Mesendoderm (in vitro differentiated cells): Measurements from ENCODE around the gene RUFY4.

Experiments
- DNase-seq: peaks from one replicate; pipeline ENCODE4 v3.0.0; 2013
- H2AK5ac ChIP-seq: 2 replicates; pipeline ENCODE4 v1.6.1; 2013; ENCODE audit warnings: low read length, inconsistent platforms
- H2BK120ac ChIP-seq: 2 replicates; pipeline ENCODE4 v1.6.1; 2013; ENCODE audit warnings: low read depth, mild to moderate bottlenecking, low read length, moderate library complexity, mixed read lengths
- H2BK15ac ChIP-seq: replicated peaks from 2 replicates; pipeline ENCODE4 v1.6.1; 2013; ENCODE audit warnings: low read depth, mild to moderate bottlenecking, moderate library complexity
- H2BK5ac ChIP-seq: 2 replicates; pipeline ENCODE4 v1.6.1; 2013; ENCODE audit warnings: low read length, inconsistent platforms
- H3K18ac ChIP-seq: 2 replicates; pipeline ENCODE4 v1.6.1; 2013; ENCODE audit warnings: mild to moderate bottlenecking, low read length, mixed read lengths
- H3K23ac ChIP-seq: one replicate; pipeline ENCODE4 v1.6.1; 2013; ENCODE audit warnings: low read length
- H3K27ac ChIP-seq: 2 replicates; pipeline ENCODE4 v1.5.1; 2013; ENCODE audit warnings: low read depth, mild to moderate bottlenecking, inconsistent platforms, low read length, moderate library complexity
- H3K27me3 ChIP-seq: 2 replicates; pipeline ENCODE4 v1.6.1; 2013; ENCODE audit warnings: low read length, control low read depth, mild to moderate bottlenecking, inconsistent platforms; ENCODE audit not compliant: insufficient read depth, poor library complexity
- H3K36me3 ChIP-seq: 2 replicates; pipeline ENCODE4 v1.6.1; 2013; ENCODE audit warnings: low read length, inconsistent platforms; ENCODE audit not compliant: control insufficient read depth, insufficient read depth
- H3K4ac ChIP-seq: one replicate; pipeline ENCODE4 v1.6.1; 2013; ENCODE audit warnings: low read depth, mild to moderate bottlenecking, low read length, moderate library complexity
- H3K4me1 ChIP-seq: 2 replicates; pipeline ENCODE4 v1.6.1; 2013; ENCODE audit warnings: low read depth, low read length, inconsistent platforms; ENCODE audit not compliant: control insufficient read depth
- H3K4me2 ChIP-seq: 2 replicates; pipeline ENCODE4 v1.6.1; 2013; ENCODE audit warnings: low read length
- H3K4me3 ChIP-seq: 2 replicates; pipeline ENCODE4 v1.5.1; 2013; ENCODE audit warnings: mild to moderate bottlenecking, low read length
- H3K56ac ChIP-seq: one replicate; pipeline ENCODE4 v1.6.1; 2013; ENCODE audit warnings: low read length
- H3K79me1 ChIP-seq: 2 replicates; pipeline ENCODE4 v1.6.1; 2013; ENCODE audit warnings: low read length, inconsistent platforms
- H3K79me2 ChIP-seq: 2 replicates; pipeline ENCODE4 v1.6.1; 2013; ENCODE audit warnings: mild to moderate bottlenecking, low read length; ENCODE audit not compliant: control insufficient read depth, insufficient read depth
- H3K9ac ChIP-seq: 2 replicates; pipeline ENCODE4 v1.6.1; 2013; ENCODE audit warnings: low read length, inconsistent platforms
- H4K5ac ChIP-seq: one replicate; pipeline ENCODE4 v1.6.1; 2013; ENCODE audit warnings: low read length
- H4K8ac ChIP-seq: one replicate; pipeline ENCODE4 v1.6.1; 2013; ENCODE audit warnings: low read depth, mild to moderate bottlenecking, control low read depth, low read length, moderate library complexity
- WGBS: extraction: QIAGEN DNeasy Blood & Tissue Kit; methylation state at CpG from one replicate; pipeline ENCODE4 v1.1.7; 2013; ENCODE audit warnings: low lambda C conversion rate, missing lambda C conversion rate; ENCODE audit not compliant: insufficient coverage; ENCODE audit errors: extremely low coverage; 5-methylcytosine and 5-hydroxymethylcytosine counted together

RUFY4 gene

GRCh38 chr2:218046238-218046637, 22.8 kb upstream of the RUFY4 start:
- H2BK5ac ChIP-seq, result no peak overlapping the region
- H3K18ac ChIP-seq, result no peak overlapping the region
- H3K23ac ChIP-seq, result no peak overlapping the region
- H3K4ac ChIP-seq, result no peak overlapping the region
- H3K27me3 ChIP-seq, result no peaks in the 10 kb centered on the region
- no peaks in the 10 kb centered on the region for H3K4me1 ChIP-seq
- no peaks in the 10 kb centered on the region for H3K36me3 ChIP-seq
- no peaks in the 10 kb centered on the region for H3K79me2 ChIP-seq
- H2AK5ac ChIP-seq, result no peak overlapping the region
- H3K27ac ChIP-seq, result no peak overlapping the region
- H3K79me1 ChIP-seq, result no peaks in the 10 kb centered on the region
- no CpG with 5 or more reads among the region's 4 CpGs for WGBS
- no peak for DNase-seq
- H3K9ac ChIP-seq, result no peak overlapping the region
- no peak overlapping the region for H4K8ac ChIP-seq
- no peak overlapping the region for H3K4me3 ChIP-seq
- H4K5ac ChIP-seq, result no peak overlapping the region
- H3K4me2 ChIP-seq, result no peak overlapping the region
- H2BK15ac ChIP-seq, result no peak overlapping the region
- no peak overlapping the region for H2BK120ac ChIP-seq
- H3K56ac ChIP-seq, result no peak overlapping the region

DNA sequence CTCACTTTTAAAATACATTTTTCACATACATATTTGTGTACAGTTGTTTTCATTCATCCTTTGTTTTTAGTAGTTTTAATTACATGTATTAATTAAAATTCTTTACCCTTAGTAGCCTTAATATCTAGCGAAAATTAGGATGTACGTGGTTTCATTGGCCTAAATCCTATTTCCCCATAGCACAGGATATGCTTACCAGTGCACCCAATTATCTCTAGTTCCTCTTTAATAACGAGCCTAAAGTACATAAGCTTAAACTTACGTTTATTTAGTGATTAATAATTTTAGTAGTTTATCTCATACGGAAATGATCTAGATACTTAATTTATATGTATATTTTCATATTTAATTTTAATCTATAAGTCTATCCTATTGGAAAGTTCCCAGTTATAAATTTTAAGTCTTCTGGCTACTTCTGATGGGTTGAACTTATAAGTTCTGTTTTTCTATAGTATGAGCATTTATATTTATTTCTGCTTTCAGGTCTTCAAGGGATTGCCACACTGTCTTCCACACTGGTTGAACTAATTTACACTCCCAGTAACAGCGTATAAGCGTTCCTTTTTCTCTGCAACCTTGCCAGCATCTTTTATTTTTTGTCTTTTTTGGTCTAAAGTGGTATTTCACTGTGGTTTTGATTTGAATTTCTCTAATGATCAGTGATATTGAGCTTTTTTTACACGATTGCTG, 21.4 kb upstream of the RUFY4 start:
- H3K36me3 ChIP-seq, result no peaks in the 10 kb centered on the region
- no CpG with 5 or more reads among the region's 8 CpGs for WGBS
- H3K56ac ChIP-seq, result no peak overlapping the region

GRCh38 chr2:218051903-218052302, 17.1 kb upstream of the RUFY4 start:
- WGBS, result no CpG with 5 or more reads among the region's 3 CpGs
- H3K4me2 ChIP-seq, result no peak overlapping the region
- no peak overlapping the region for H3K27ac ChIP-seq

More for the DNA sequence above, 21.4 kb upstream of the RUFY4 start:
- no peak overlapping the region for H3K4ac ChIP-seq
- H3K23ac ChIP-seq, result no peak overlapping the region
- H3K4me2 ChIP-seq, result no peak overlapping the region
- no peak overlapping the region for H3K18ac ChIP-seq
- no peak overlapping the region for H3K27ac ChIP-seq
- H3K79me2 ChIP-seq, result no peaks in the 10 kb centered on the region
- H3K4me3 ChIP-seq, result no peak overlapping the region
- no peaks in the 10 kb centered on the region for H3K79me1 ChIP-seq
- no peak overlapping the region for H4K5ac ChIP-seq
- H3K9ac ChIP-seq, result no peak overlapping the region
- no peak overlapping the region for H2BK15ac ChIP-seq
- H2AK5ac ChIP-seq, result no peak overlapping the region
- no peaks in the 10 kb centered on the region for H3K27me3 ChIP-seq
- no peak overlapping the region for H2BK5ac ChIP-seq
- no peak overlapping the region for H2BK120ac ChIP-seq
- H4K8ac ChIP-seq, result no peak overlapping the region
- no peak for DNase-seq
- H3K4me1 ChIP-seq, result no peaks in the 10 kb centered on the region

DNA sequence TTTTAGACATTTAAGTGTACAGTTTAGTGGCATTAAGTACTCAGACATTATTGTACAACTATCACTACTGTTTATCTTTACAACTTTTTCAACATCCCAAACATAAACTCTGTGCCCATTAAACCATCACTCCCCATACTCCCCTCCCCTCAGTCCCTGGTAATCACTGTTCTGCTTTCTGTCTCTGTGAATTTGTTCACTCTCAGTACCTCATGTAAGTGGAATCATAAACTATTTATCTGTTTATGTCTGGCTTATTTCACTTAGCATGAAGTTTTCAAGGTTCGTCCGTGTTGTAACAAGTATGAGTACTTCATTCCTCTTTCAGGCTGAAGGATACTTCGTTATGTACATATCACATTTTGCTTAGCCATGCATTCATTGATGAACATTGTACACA, 9.8 kb upstream of the RUFY4 start:
- H3K79me2 ChIP-seq, result no peaks in the 10 kb centered on the region
- no peak overlapping the region for H3K27ac ChIP-seq
- no peak overlapping the region for H3K18ac ChIP-seq
- H2BK120ac ChIP-seq, result no peak overlapping the region
- H3K79me1 ChIP-seq, result no peaks in the 10 kb centered on the region
- H4K5ac ChIP-seq, result no peak overlapping the region
- no peak overlapping the region for H2AK5ac ChIP-seq
- H2BK15ac ChIP-seq, result no peak overlapping the region
- H3K27me3 ChIP-seq, result no peaks in the 10 kb centered on the region
- no peak for DNase-seq
- H3K56ac ChIP-seq, result no peak overlapping the region
- no peak overlapping the region for H3K4ac ChIP-seq
- H3K4me3 ChIP-seq, result no peak overlapping the region
- H3K36me3 ChIP-seq, result no peaks in the 10 kb centered on the region
- no peak overlapping the region for H3K23ac ChIP-seq
- no peak overlapping the region for H3K9ac ChIP-seq
- H2BK5ac ChIP-seq, result no peak overlapping the region
- no CpG with 5 or more reads among the region's 3 CpGs for WGBS
- no peaks in the 10 kb centered on the region for H3K4me1 ChIP-seq
- no peak overlapping the region for H4K8ac ChIP-seq
- no peak overlapping the region for H3K4me2 ChIP-seq

More at GRCh38 chr2:218051903-218052302, 17.1 kb upstream of the RUFY4 start:
- Histone ChIP-seq H2BK5ac (no peak overlapping the region), H3K18ac (no peak overlapping the region), H2BK120ac (no peak overlapping the region), H3K4ac (no peak overlapping the region), H3K4me3 (no peak overlapping the region), H2BK15ac (no peak overlapping the region), H3K4me1 (no peaks in the 10 kb centered on the region), H3K27me3 (no peaks in the 10 kb centered on the region), H3K56ac (no peak overlapping the region), H3K79me1 (no peaks in the 10 kb centered on the region), H3K79me2 (no peaks in the 10 kb centered on the region), H4K5ac (no peak overlapping the region), H3K23ac (no peak overlapping the region), H2AK5ac (no peak overlapping the region), H3K36me3 (no peaks in the 10 kb centered on the region), H3K9ac (no peak overlapping the region), H4K8ac (no peak overlapping the region)
- no peak for DNase-seq

DNA sequence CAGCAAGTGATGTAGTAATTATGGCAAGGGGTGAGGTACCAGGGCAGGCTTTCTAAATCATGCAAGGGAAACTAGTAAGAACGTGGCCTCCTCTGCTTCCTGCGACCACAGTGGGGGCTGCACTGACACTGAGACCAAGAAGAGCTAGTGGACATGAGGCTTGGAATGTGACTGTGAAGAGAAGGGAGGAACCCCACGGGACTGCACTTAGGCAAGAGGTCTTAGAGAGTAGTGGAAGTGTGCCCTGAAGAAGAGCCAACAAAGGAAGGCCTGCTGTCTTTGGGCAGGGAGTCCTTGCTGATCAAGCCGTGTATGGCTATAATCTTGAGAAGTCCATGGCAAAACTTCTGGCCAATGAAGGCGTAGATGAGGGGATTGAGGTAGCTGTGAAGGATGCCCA, 8.9 kb upstream of the RUFY4 start:
- Histone ChIP-seq H2BK120ac (no peak overlapping the region), H3K56ac (no peak overlapping the region), H3K23ac (no peak overlapping the region), H2BK15ac (no peak overlapping the region), H3K4ac (no peak overlapping the region), H3K27ac (no peak overlapping the region), H3K36me3 (no peaks in the 10 kb centered on the region), H3K9ac (no peak overlapping the region), H3K4me3 (no peak overlapping the region), H2BK5ac (no peak overlapping the region), H4K8ac (no peak overlapping the region), H2AK5ac (no peak overlapping the region), H3K79me2 (no peaks in the 10 kb centered on the region), H3K4me1 (no peaks in the 10 kb centered on the region), H3K27me3 (no peaks in the 10 kb centered on the region), H3K79me1 (no peaks in the 10 kb centered on the region), H3K18ac (no peak overlapping the region), H3K4me2 (no peak overlapping the region), H4K5ac (no peak overlapping the region)
- no CpG with 5 or more reads among the region's 5 CpGs for WGBS
- DNase-seq, result no peak
